HEK293 (cell line): Measurements from ENCODE around the gene GATAD2A.

ENCODE experiments used
- CTCF ChIA-PET: fragments of 350-600 bp; formaldehyde crosslinking; extraction: SDS; loops from one replicate; lab custom pipeline; 2021; ENCODE audit warnings: antibody characterized with exemption; lab: Yijun Ruan, JAX
- POLR2A ChIA-PET: fragments of 300-600 bp; formaldehyde crosslinking; extraction: SDS; loops from one replicate; lab custom pipeline; 2020; ENCODE audit warnings: antibody characterized with exemption, inconsistent platforms; lab: Yijun Ruan, JAX
- H3K27ac ChIP-seq: fragments of 200-500 bp; sonication (Bioruptor generic); 2 replicates; pipeline ENCODE4 v1.5.1; 2014; ENCODE audit warnings: low read depth, low read length, control low read depth, inconsistent platforms; ENCODE audit errors: extremely low read depth
- H3K36me3 ChIP-seq, 2 experiments: fragments of 200-500 bp in 1 of 2; sonication (Bioruptor generic) in 1 of 2; 1 replicate in 1 of 2; 2 replicates in 1 of 2; pipeline ENCODE4 v1.5.1; 2014 to 2017; ENCODE audit warnings: inconsistent platforms in 2 of 2, low read length in 2 of 2; ENCODE audit not compliant: control insufficient read depth in 2 of 2, insufficient read depth in 1 of 2
- H3K4me1 ChIP-seq: fragments of 200-500 bp; sonication (Bioruptor generic); 2 replicates; pipeline ENCODE4 v1.5.1; 2014; ENCODE audit warnings: mild to moderate bottlenecking, low read length, inconsistent platforms; ENCODE audit not compliant: control insufficient read depth, insufficient read depth
- H3K4me3 ChIP-seq: 2 replicates; pipeline ENCODE4 v1.5.1; 2011; ENCODE audit warnings: low read depth, mild to moderate bottlenecking, control low read depth, low read length, moderate library complexity
- H3K9me3 ChIP-seq: fragments of 200-500 bp; sonication (Bioruptor generic); 2 replicates; pipeline ENCODE4 v1.5.1; 2014; ENCODE audit warnings: low read depth, low read length, inconsistent platforms; ENCODE audit not compliant: control insufficient read depth, insufficient read depth
- CTCF ChIP-seq: fragments of 450-650 bp; formaldehyde crosslinking; IDR thresholded peaks from 2 replicates; pipeline ENCODE4 v1.5.1; 2016; ENCODE audit warnings: missing biosample characterization, missing genetic modification characterization
- FEZF1 ChIP-seq: fragments of 450-650 bp; formaldehyde crosslinking; IDR thresholded peaks from 2 replicates; pipeline ENCODE4 v1.5.1; 2016; ENCODE audit warnings: missing biosample characterization, missing genetic modification characterization
- TCF7L2 ChIP-seq: IDR thresholded peaks from 2 replicates; pipeline ENCODE4 v1.6.1; 2011; ENCODE audit warnings: low read depth, mild to moderate bottlenecking, inconsistent platforms, low read length, moderate library complexity, borderline replicate concordance
- ZFHX2 ChIP-seq: fragments of 450-650 bp; formaldehyde crosslinking; conservative IDR thresholded peaks from 2 replicates; pipeline ENCODE4 v1.5.1; 2016; ENCODE audit warnings: missing biosample characterization, missing genetic modification characterization
- ZNF112 ChIP-seq: fragments of 450-650 bp; formaldehyde crosslinking; IDR thresholded peaks from 2 replicates; pipeline ENCODE4 v1.5.0; 2017; ENCODE audit warnings: missing biosample characterization, missing genetic modification characterization
- ZNF155 ChIP-seq: fragments of 450-650 bp; formaldehyde crosslinking; IDR thresholded peaks from 2 replicates; pipeline ENCODE4 v1.5.1; 2016; ENCODE audit warnings: missing biosample characterization, missing genetic modification characterization
- ZNF16 ChIP-seq: fragments of 450-650 bp; formaldehyde crosslinking; IDR thresholded peaks from 2 replicates; pipeline ENCODE4 v1.5.1; 2016; ENCODE audit warnings: low read depth, missing biosample characterization, missing genetic modification characterization
- ZNF23 ChIP-seq: fragments of 450-650 bp; formaldehyde crosslinking; IDR thresholded peaks from 2 replicates; pipeline ENCODE4 v1.5.1; 2016; ENCODE audit warnings: missing biosample characterization, missing genetic modification characterization, borderline replicate concordance
- ZNF239 ChIP-seq: fragments of 450-650 bp; formaldehyde crosslinking; IDR thresholded peaks from 2 replicates; pipeline ENCODE4 v1.5.1; 2016; ENCODE audit warnings: missing biosample characterization, missing genetic modification characterization
- ZNF341 ChIP-seq: fragments of 450-650 bp; formaldehyde crosslinking; IDR thresholded peaks from 2 replicates; pipeline ENCODE4; 2016; ENCODE audit warnings: low read depth, missing biosample characterization, missing genetic modification characterization
- ZNF37A ChIP-seq: fragments of 450-650 bp; IDR thresholded peaks from 2 replicates; pipeline ENCODE4 v1.5.1; 2018; ENCODE audit warnings: missing biosample characterization, missing genetic modification characterization
- ZNF473 ChIP-seq: fragments of 450-650 bp; formaldehyde crosslinking; IDR thresholded peaks from 2 replicates; pipeline ENCODE4 v1.5.1; 2017; ENCODE audit warnings: missing biosample characterization, missing genetic modification characterization
- ZNF561 ChIP-seq: fragments of 450-650 bp; IDR thresholded peaks from 2 replicates; pipeline ENCODE4 v1.5.1; 2018; ENCODE audit warnings: missing biosample characterization, missing genetic modification characterization, borderline replicate concordance
- ZSCAN30 ChIP-seq: fragments of 450-650 bp; IDR thresholded peaks from 2 replicates; pipeline ENCODE4 v1.5.1; 2018; ENCODE audit warnings: missing biosample characterization, mild to moderate bottlenecking, missing genetic modification characterization, moderate library complexity
- ZXDB ChIP-seq: fragments of 450-650 bp; formaldehyde crosslinking; IDR thresholded peaks from 2 replicates; pipeline ENCODE4 v1.5.1; 2016; ENCODE audit warnings: missing biosample characterization, missing genetic modification characterization
- TF ChIP-seq, protein P1 (sequence below): fragments of 450-650 bp; formaldehyde crosslinking; IDR thresholded peaks from 2 replicates; pipeline ENCODE4 v1.5.1; 2017; ENCODE audit warnings: missing biosample characterization, missing genetic modification characterization
- TF ChIP-seq, protein P2 (sequence below): fragments of 450-650 bp; formaldehyde crosslinking; optimal IDR thresholded peaks from 2 replicates; pipeline ENCODE3; 2016; ENCODE audit warnings: missing biosample characterization, mild to moderate bottlenecking, missing genetic modification characterization
- TF ChIP-seq, protein P3 (sequence below): fragments of 450-650 bp; formaldehyde crosslinking; IDR thresholded peaks from 2 replicates; pipeline ENCODE4 v1.5.1; 2016; ENCODE audit warnings: missing biosample characterization, missing genetic modification characterization
- TF ChIP-seq, protein P4 (sequence below): fragments of 450-650 bp; formaldehyde crosslinking; IDR thresholded peaks from 2 replicates; pipeline ENCODE4 v1.5.1; 2017; ENCODE audit warnings: missing biosample characterization, missing genetic modification characterization

Gene GATAD2A

DNA sequence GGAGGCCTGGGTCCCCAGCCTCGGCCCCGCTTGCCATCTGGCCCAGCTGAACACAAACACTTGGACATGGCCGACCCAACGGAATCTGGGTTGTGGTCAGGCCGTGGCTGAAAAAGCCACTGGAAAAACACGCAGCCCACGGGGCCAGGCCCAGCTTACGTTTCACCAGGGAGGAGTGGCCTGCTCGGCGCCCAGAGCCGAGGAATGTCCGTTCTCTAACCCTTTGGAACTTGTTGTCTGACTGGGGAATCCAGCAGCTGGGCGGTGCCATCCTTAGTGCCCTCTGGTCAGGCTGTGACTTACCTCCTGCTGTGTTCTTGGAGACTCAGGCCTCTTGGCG, 146.3 kb downstream of the GATAD2A start:
- POLR2A ChIA-PET, result no interaction called here
- TF ChIP-seq, protein P1, sequence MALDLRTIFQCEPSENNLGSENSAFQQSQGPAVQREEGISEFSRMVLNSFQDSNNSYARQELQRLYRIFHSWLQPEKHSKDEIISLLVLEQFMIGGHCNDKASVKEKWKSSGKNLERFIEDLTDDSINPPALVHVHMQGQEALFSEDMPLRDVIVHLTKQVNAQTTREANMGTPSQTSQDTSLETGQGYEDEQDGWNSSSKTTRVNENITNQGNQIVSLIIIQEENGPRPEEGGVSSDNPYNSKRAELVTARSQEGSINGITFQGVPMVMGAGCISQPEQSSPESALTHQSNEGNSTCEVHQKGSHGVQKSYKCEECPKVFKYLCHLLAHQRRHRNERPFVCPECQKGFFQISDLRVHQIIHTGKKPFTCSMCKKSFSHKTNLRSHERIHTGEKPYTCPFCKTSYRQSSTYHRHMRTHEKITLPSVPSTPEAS, result no peak
- TF ChIP-seq ZNF239 (tag by site-specific recombination) (no peak), ZXDB (tag by site-specific recombination) (no peak), TCF7L2 (no peak), ZNF112 (tag by site-specific recombination) (no peak), FEZF1 (tag by site-specific recombination) (no peak), ZNF155 (tag by site-specific recombination) (no peak), ZNF23 (tag by site-specific recombination) (no peak)
- TF ChIP-seq, protein P2, sequence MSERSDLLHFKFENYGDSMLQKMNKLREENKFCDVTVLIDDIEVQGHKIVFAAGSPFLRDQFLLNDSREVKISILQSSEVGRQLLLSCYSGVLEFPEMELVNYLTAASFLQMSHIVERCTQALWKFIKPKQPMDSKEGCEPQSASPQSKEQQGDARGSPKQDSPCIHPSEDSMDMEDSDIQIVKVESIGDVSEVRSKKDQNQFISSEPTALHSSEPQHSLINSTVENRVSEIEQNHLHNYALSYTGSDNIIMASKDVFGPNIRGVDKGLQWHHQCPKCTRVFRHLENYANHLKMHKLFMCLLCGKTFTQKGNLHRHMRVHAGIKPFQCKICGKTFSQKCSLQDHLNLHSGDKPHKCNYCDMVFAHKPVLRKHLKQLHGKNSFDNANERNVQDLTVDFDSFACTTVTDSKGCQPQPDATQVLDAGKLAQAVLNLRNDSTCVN, result no peak
- TF ChIP-seq, all 188 proteins: peak for 0
- H3K36me3 ChIP-seq, result no peaks in the 10 kb centered on the region
- H3K4me1 ChIP-seq, result no peaks in the 10 kb centered on the region
- H3K9me3 ChIP-seq, result no peaks in the 10 kb centered on the region
- no peak overlapping the region for H3K4me3 ChIP-seq
- H3K27ac ChIP-seq, result no peak overlapping the region
- CTCF ChIA-PET, result interaction anchor here (1.9 to 7.0 kb wide), 4 partner anchors 9 to 92 kb away, joined by 6 to 75 read pairs (median 10); partner anchors contain the start of genes GMIP and YJEFN3

DNA sequence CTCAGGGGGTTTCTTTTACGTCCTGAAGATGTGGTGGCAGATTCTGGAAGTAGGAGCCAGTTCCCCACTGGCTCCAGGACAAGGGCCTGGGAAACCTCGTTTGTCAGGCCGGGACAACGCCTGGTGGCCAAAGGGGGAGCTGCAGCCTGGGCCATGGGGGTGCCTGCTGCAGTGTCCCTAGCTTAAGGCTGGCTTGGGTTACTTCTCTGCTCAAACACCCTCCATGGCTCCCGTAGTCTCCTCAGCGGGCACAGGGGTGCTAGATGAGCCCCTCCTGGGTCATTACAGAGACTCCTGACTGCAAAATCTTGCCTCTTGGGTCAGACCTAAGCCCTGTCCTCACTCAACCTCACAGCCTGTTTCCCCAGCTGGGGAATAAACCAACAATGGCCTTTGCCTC, 147.3 kb downstream of the GATAD2A start:
- H3K36me3 ChIP-seq, result no peaks in the 10 kb centered on the region
- peak; percentile 66; the same call in 1 of the 2 replicates for TF ChIP-seq ZNF16 (tag by site-specific recombination)
- no peak for TF ChIP-seq ZNF473
- TF ChIP-seq ZFHX2 (tag by site-specific recombination), result no peak
- no peak for TF ChIP-seq ZNF561 (tag by site-specific recombination)
- peak; percentile 17; the same call in 1 of the 2 replicates for TF ChIP-seq CTCF
- TF ChIP-seq ZNF37A (tag by site-specific recombination), result no peak
- no peak for TF ChIP-seq ZSCAN30 (tag by site-specific recombination)
- no peak overlapping the region for H3K4me3 ChIP-seq
- no peak overlapping the region for H3K27ac ChIP-seq
- POLR2A ChIA-PET, result no interaction called here
- CTCF ChIA-PET, result interaction anchor here (0.6 to 7.0 kb wide), 15 partner anchors 10 to 407 kb away, joined by 3 to 75 read pairs (median 4); partner anchors contain the start of gene YJEFN3
- H3K4me1 ChIP-seq, result no peaks in the 10 kb centered on the region
- no peaks in the 10 kb centered on the region for H3K9me3 ChIP-seq

- Histone ChIP-seq H3K27ac (no peak overlapping the region), H3K9me3 (no peaks in the 10 kb centered on the region), H3K4me3 (no peak overlapping the region), H3K4me1 (no peaks in the 10 kb centered on the region), H3K36me3 (no peaks in the 10 kb centered on the region)
- POLR2A ChIA-PET, result interaction anchor here (0.6 to 1.1 kb wide), 2 partner anchors 22 to 191 kb away, joined by 3 to 7 read pairs; no protein-coding TSS in a partner anchor
- CTCF ChIA-PET, result interaction anchor here (0.5 to 7.0 kb wide), 24 partner anchors 9 to 706 kb away, joined by 3 to 75 read pairs (median 4); partner anchors contain the start of genes NDUFA13 and YJEFN3
- TF ChIP-seq ZNF341 (tag by site-specific recombination), result no peak
- TF ChIP-seq, protein P3, sequence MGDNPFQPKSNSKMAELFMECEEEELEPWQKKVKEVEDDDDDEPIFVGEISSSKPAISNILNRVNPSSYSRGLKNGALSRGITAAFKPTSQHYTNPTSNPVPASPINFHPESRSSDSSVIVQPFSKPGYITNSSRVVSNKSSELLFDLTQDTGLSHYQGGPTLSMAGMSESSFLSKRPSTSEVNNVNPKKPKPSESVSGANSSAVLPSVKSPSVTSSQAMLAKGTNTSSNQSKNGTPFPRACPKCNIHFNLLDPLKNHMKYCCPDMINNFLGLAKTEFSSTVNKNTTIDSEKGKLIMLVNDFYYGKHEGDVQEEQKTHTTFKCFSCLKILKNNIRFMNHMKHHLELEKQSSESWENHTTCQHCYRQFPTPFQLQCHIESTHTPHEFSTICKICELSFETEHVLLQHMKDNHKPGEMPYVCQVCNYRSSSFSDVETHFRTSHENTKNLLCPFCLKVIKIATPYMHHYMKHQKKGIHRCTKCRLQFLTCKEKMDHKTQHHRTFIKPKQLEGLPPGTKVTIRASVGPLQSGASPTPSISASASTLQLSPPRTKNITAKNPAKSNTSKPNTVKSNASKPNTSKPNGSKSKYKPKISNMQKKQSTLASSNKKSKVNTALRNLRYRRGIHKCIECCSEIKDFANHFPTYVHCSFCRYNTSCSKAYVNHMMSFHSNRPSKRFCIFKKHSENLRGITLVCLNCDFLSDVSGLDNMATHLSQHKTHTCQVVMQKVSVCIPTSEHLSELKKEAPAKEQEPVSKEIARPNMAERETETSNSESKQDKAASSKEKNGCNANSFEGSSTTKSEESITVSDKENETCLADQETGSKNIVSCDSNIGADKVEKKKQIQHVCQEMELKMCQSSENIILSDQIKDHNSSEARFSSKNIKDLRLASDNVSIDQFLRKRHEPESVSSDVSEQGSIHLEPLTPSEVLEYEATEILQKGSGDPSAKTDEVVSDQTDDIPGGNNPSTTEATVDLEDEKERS (tag by site-specific recombination), result no peak
- TF ChIP-seq, protein P4, sequence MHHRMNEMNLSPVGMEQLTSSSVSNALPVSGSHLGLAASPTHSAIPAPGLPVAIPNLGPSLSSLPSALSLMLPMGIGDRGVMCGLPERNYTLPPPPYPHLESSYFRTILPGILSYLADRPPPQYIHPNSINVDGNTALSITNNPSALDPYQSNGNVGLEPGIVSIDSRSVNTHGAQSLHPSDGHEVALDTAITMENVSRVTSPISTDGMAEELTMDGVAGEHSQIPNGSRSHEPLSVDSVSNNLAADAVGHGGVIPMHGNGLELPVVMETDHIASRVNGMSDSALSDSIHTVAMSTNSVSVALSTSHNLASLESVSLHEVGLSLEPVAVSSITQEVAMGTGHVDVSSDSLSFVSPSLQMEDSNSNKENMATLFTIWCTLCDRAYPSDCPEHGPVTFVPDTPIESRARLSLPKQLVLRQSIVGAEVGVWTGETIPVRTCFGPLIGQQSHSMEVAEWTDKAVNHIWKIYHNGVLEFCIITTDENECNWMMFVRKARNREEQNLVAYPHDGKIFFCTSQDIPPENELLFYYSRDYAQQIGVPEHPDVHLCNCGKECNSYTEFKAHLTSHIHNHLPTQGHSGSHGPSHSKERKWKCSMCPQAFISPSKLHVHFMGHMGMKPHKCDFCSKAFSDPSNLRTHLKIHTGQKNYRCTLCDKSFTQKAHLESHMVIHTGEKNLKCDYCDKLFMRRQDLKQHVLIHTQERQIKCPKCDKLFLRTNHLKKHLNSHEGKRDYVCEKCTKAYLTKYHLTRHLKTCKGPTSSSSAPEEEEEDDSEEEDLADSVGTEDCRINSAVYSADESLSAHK (tag by site-specific recombination), result peak; percentile 88
Measured at GRCh38 chr19:19553670-19554069, 148.2 kb downstream of the GATAD2A start.
